ENCODE results near the gene TRPM3.
"Not testable (repeated sequence)": the region's sequence is repeated elsewhere in the genome, so short reads cannot be mapped to it uniquely, and the experiment has no call there.

The TRPM3 gene

GRCh38 chr9:70724794-70725193 is 396.6 kb downstream of the TRPM3 start:
- DNase-seq = not testable (repeated sequence)

GRCh38 chr9:70724025-70724424 is 397.4 kb downstream of the TRPM3 start:
- not testable (repeated sequence) for DNase-seq

GRCh38 chr9:70706797-70707196 is 414.6 kb downstream of the TRPM3 start:
- not testable (repeated sequence) for DNase-seq

DNA sequence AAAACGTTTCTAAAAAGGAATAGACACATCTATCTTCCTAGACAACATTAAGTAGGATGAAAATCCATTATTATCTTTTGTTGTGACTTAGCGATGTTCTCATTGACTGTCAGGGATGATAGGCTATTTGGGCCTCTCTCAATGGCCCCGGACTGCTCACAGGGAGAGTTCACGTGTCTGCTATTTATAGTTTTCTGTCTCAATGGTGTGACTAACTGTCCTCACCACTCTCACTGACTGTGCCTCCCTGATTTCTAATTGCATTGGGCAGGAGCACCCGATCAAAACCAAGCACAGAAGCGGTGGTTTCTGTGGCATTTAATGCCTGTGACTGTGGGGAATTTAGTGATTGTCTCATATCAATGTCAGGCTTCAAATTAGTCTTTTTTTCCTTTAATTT is 420.3 kb downstream of the TRPM3 start:
- no peak for DNase-seq

DNA sequence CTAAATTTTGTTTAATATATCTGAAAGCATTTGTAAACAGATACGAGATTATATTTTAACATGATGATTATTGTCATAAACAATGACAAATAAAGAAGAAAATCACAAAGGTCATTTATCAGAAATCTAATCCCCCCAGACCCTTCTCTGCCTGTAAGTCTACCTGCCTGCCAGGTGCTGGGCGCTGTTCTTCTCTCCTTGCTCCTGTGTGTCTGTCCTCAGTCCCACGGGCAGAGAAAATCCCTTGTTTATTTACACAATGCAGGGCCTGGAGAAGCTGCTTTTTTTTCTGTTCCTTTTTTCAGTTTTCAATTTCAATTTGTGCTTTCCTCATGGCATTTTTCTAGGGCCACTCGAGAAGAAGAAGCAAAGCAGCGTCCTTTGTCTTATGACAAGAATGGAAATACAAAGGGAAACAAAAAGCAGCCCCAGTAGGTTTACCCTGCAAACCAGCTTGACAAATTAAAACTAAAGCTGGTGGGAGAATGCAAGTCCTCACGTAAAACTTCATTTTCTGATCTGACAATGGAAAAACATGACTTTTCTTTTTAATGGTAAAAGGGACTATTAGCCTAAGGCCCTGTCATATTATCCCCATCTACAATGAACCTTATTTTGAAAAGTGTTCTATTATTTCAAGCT is 424.6 kb downstream of the TRPM3 start:
- DNase-seq = no peak

DNA sequence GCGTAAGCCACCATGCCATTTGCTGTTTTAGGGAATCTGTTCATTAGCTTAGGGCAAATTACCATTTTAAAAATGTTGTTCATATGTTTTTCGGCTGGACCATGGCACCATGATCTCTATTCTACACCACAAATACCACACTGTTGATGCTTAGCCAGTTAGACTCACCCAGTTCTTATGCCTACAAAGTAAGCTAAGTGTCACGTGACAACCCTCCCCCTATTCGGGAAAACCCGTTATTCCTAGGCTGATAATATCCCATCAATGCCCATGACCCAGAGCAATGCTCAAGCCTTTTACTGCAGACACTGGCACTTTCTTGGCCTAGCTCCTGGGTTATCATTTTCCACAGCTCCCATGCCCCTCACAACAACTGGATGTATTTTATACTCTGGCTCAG is 426.7 kb downstream of the TRPM3 start:
- no peak for DNase-seq

GRCh38 chr9:70693186-70693585 is 428.2 kb downstream of the TRPM3 start:
- no peak for DNase-seq

- DNase-seq = no peak
Measured at GRCh38 chr9:70692431-70692830, 429.0 kb downstream of the TRPM3 start.

DNA sequence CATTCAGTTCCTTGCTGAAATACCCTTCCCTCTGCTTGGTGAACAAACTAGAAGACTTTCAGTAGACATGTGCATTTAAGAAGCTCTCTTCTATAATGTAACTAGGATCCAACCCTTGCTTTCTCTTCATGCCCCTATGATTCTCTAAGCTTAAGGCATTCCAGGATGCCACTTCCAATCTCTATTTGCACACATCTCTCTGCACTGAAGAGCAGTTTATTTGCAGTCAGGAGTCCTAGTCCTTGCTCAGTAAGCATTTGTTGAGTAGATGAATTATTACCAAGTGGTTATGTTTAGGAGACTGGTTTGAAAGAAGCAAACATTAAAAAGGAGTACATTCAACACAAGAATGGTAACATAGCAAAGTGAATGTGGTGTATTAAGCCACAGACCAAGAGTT is 432.7 kb downstream of the TRPM3 start:
- DNase-seq = no peak

- no peak for DNase-seq
Measured at GRCh38 chr9:70683841-70684240, 437.6 kb downstream of the TRPM3 start.

- DNase-seq = no peak
Measured at GRCh38 chr9:70682298-70682697, 439.1 kb downstream of the TRPM3 start.

- DNase-seq = no peak
Measured at GRCh38 chr9:70679845-70680244, 441.6 kb downstream of the TRPM3 start.

DNA sequence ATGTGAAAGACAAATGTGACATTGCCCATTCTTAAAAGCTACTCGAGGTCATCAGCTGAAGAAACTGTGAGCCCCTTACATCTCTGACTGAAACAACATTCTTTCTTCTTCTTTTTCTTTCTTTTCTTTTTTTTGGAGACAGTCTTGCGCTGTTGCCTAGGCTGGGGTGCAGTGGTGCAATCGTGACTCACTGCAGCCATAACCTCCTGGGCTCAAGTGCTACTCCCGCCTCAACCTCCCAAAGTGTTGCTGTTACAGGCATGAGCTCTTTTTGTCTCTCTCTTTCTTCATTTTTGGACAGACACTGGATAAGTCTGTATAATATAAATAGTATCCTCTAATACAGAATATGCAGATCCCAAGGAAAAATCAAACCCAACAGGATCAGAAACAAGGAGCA is 443.3 kb downstream of the TRPM3 start:
- DNase-seq = no peak

DNA sequence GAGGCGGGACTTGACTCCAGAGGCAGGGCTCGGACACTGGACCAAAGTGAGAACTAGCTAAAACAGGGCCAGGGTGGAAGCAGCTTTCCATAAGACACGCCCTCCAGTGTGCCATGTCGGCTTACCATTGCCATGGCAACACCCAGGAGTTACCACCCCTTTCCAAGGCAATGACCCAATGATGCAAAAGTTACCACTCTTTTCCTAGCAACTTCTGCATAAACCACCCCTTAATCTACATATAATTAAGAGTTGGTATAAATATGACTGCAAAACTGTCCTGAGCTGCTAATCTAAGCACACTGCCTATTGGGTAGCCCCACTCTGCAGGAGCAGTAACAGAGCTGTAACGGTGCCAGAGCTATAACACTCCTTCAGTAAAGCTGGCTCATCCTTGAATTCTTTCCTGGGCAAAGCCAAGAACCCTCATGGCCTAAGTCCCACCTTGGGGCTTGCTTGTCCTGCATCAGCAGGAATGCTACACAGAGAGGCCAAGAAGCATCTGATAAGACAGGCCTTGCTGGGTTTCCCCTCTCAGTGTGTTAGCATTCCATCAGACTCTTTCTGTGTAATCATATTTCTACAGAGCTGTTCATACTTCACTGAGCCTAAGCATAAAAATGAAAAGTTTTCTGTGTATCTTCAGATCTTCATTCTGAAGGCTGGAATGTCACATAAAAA is 444.2 kb downstream of the TRPM3 start:
- DNase-seq = no peak

- no peak for DNase-seq
Measured at GRCh38 chr9:70675868-70676370, 445.5 kb downstream of the TRPM3 start.

GRCh38 chr9:70673844-70674243 is 447.6 kb downstream of the TRPM3 start:
- DNase-seq = no peak

DNA sequence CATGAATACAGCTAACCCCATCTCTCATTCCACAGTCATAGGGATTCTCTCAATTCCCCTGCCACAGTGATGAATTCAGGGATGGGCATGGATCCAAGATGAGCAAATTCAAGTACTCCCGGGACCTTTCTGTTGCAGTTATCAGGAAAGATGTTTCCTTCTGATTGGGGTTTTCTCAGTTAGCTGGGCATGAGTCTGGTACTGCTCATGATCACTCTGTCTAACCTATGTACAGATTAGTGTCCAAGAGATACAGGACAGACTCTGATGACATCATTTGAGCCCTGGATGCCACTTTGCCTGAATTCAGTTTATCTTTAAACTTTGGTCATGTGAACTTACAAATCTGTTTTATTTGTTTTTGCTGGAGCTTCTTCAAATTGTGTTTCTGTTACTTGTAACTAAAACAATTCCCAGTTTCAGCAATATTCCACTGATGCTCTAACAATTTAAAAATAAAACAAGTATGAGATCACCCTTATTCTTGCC is 449.2 kb downstream of the TRPM3 start:
- no peak for DNase-seq

DNA sequence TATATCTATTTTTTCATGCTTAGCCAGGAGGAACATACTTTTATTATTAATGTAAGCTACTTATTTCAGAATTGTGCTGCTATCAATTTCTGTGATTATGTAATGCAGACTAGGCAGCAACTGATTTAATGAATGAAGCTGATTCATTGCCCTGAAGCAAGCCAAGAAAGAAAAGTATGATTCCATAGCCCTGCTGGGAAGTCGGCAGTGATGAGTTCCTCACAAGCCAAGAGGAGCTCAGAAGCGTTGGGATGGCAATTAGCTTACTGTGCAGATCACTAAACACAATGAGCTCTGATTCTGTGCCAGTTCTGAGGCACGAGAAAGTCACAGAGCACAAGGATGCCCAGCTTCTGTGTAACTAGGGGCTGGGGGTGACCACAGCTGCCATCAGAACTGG is 452.7 kb downstream of the TRPM3 start:
- no peak for DNase-seq

DNA sequence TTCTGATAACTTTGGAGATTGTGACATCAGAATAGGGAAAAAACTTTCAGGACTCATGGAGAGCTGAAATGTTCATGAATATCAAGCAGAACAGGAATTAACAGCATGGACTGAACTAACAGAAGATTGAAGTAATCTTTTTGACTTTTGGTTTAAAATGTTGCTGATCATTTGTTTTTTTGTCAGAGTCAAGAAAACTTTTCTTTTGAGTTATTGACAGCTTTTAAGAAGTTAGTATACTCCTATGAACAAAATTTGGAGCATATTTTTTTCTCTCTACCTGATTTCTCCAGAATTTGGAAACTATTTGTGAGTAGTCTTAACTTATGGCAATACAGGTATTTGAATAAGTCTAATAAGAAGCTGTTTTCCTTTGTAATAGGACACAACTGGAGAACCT is 462.7 kb downstream of the TRPM3 start:
- DNase-seq = no peak

- no peak for DNase-seq
Measured at GRCh38 chr9:70656281-70656680, 465.1 kb downstream of the TRPM3 start.

- DNase-seq = no peak
Measured at GRCh38 chr9:70654144-70654543, 467.3 kb downstream of the TRPM3 start.

DNA sequence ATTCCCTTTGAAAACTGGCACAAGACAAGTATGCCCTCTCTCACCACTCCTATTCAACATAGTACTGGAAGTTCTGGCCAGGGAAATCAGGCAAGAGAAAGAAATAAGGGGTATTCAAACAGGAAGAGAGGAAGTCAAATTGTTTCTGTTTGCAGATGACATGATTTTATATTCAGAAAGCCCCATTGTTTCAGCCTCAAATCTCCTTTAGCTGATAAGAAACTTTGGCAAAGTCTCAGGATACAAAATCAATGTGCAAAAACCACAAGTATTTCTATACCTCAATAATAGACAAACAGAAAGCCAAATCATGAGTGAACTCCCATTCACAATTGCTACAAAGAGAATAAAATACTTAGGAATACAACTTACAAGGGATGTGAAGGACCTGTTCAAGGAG is 476.8 kb downstream of the TRPM3 start:
- not testable (repeated sequence) for DNase-seq

- DNase-seq = no peak
Measured at GRCh38 chr9:70642341-70642740, 479.1 kb downstream of the TRPM3 start.

DNA sequence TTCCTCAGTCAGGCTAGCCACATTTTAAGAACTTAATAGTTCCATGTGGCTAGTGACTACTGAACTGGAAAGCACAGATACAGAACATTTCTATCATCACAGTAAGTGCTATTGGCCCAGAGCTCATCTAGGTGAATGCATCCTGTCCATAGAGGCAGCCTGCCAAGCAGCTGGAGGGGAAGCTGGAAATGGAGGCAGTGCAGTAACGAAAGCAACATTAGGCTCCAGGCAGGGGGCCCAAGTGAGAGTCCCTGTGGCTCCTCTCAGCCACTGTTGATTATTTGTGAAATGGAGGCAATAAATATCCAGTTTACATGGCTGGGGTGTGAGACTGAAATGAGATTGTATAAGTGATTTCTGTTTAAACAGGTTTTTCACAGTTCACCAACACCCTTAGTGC is 479.8 kb downstream of the TRPM3 start:
- no peak for DNase-seq

GRCh38 chr9:70641031-70641430 is 480.4 kb downstream of the TRPM3 start:
- DNase-seq = no peak

All from activated naive CD4-positive, alpha-beta T cell treated with Interleukin-2 at 50 U/mL for 16 hours (primary cell).